CD8-positive, alpha-beta memory T cell (primary cell): Measurements from ENCODE around the gene NUTF2. TPM values are rescaled to one million over a fixed set of nuclear protein-coding genes. Genes with fewer than 3 reads are reported as not detected.
A peak's percentile ranks its signal among the peaks of the same experiment; 100 is the strongest.

Source experiments
- CTCF ChIA-PET: fragments of 350-600 bp; sonication (Branson Sonifier 250); formaldehyde crosslinking; loops from one replicate; lab custom pipeline; 2021; ENCODE audit warnings: antibody characterized with exemption; lab: Charles Lee
- POLR2A ChIA-PET: fragments of 350-600 bp; sonication (Branson Sonifier 250); formaldehyde crosslinking; loops from one replicate; lab custom pipeline; 2021; ENCODE audit warnings: antibody characterized with exemption; lab: Charles Lee
- DNase-seq, 5 donors: peaks; one replicate each; pipeline versions ENCODE4 v3.0.0 to v3.0.0-alpha.2; 2020 to 2022; ENCODE audit warnings: mixed read lengths in 1 of 5
- H3K27ac ChIP-seq: one replicate; pipeline ENCODE4 v1.7.0; 2013; ENCODE audit warnings: low read depth, mild to moderate bottlenecking, low read length, moderate library complexity
- H3K27me3 ChIP-seq: 2 replicates; pipeline ENCODE4 v1.7.0; 2013; ENCODE audit warnings: low read length, mild to moderate bottlenecking; ENCODE audit not compliant: insufficient read depth, poor library complexity, severe bottlenecking
- H3K36me3 ChIP-seq: 2 replicates; pipeline ENCODE4 v1.7.0; 2013; ENCODE audit warnings: mild to moderate bottlenecking, low read length, moderate library complexity; ENCODE audit not compliant: insufficient read depth
- H3K4me1 ChIP-seq: 2 replicates; pipeline ENCODE4 v1.7.0; 2013; ENCODE audit warnings: mild to moderate bottlenecking, low read length, moderate library complexity; ENCODE audit not compliant: insufficient read depth
- H3K4me3 ChIP-seq: 2 replicates; pipeline ENCODE4 v1.7.0; 2013; ENCODE audit warnings: mild to moderate bottlenecking, low read length
- H3K9me3 ChIP-seq: 2 replicates; pipeline ENCODE4 v1.7.0; 2013; ENCODE audit warnings: mild to moderate bottlenecking, low read length
- H3K27ac Mint-ChIP-seq, 8 donors: one replicate each; pipeline ENCODE4 v1.8.0; 2020 to 2021; ENCODE audit warnings: mixed read lengths in 8 of 8, mild to moderate bottlenecking in 6 of 8, inconsistent platforms in 3 of 8, moderate library complexity in 3 of 8
- H3K27me3 Mint-ChIP-seq, 2 donors: one replicate each; pipeline ENCODE4 v1.8.0; 2020 to 2021; ENCODE audit warnings: mixed read lengths in 2 of 2, mild to moderate bottlenecking in 1 of 2, moderate library complexity in 1 of 2
- H3K36me3 Mint-ChIP-seq, 3 donors: one replicate each; pipeline ENCODE4 v1.8.0; 2020 to 2021; ENCODE audit warnings: mixed read lengths in 3 of 3, inconsistent platforms in 1 of 3, mild to moderate bottlenecking in 1 of 3
- H3K4me1 Mint-ChIP-seq, 3 donors: one replicate each; pipeline ENCODE4 v1.8.0; 2020 to 2021; ENCODE audit warnings: mixed read lengths in 3 of 3, inconsistent platforms in 1 of 3, mild to moderate bottlenecking in 1 of 3
- H3K4me3 Mint-ChIP-seq, 7 donors: one replicate each; pipeline ENCODE4 v1.8.0; 2020 to 2021; ENCODE audit warnings: mixed read lengths in 7 of 7, mild to moderate bottlenecking in 6 of 7, moderate library complexity in 4 of 7, inconsistent platforms in 2 of 7
- H3K9me3 Mint-ChIP-seq, 5 donors: one replicate each; pipeline ENCODE4 v1.8.0; 2020 to 2022; ENCODE audit warnings: mixed read lengths in 5 of 5, mild to moderate bottlenecking in 3 of 5, moderate library complexity in 2 of 5, inconsistent platforms in 1 of 5
- polyA plus RNA-seq: library from polyadenylated mRNA; unstranded; fragments of 300-500 nt; fragmentation: Illumina TruSeq; gene quantifications from one replicate; pipeline ENCODE4 v1.2.3, GENCODE V29; 2021
- total RNA-seq, 2 experiments: library from RNA; stranded (reverse); gene quantifications; one replicate each; pipeline ENCODE4 v1.2.3, GENCODE V29; 2021

Gene NUTF2
- total and polyA plus RNA-seq, 3 experiments from 2014 or later: 129 to 181 (median 181) TPM

- POLR2A ChIA-PET: no interaction called here
- H3K9me3 Mint-ChIP-seq: no peaks in the 10 kb centered on the region
- H3K27ac Mint-ChIP-seq: peak overlapping the region in 1 of 8 donors; percentile 72
- Histone ChIP-seq H3K4me3 (no peak overlapping the region), H3K9me3 (no peaks in the 10 kb centered on the region), H3K27me3 (no peaks in the 10 kb centered on the region), H3K36me3 (peaks cover 84% of the 10 kb centered on the region), H3K4me1 (peaks cover 8% of the 10 kb centered on the region), H3K27ac (no peak overlapping the region)
- no peak overlapping the region for H3K4me3 Mint-ChIP-seq
- no peaks in the 10 kb centered on the region for H3K27me3 Mint-ChIP-seq
- H3K36me3 Mint-ChIP-seq: peaks cover 0 to 93% (median 2%) of the 10 kb centered on the region in 3 donors
- H3K4me1 Mint-ChIP-seq: peaks cover 6 to 8% (median 7%) of the 10 kb centered on the region in 3 donors
- no peak for DNase-seq
- CTCF ChIA-PET: interaction anchor here (0.7 to 4.1 kb wide), 2 partner anchors 160 to 161 kb away, joined by 4 to 44 read pairs; no protein-coding TSS in a partner anchor
These were observed 33.9 kb downstream of the NUTF2 start for GRCh38 chr16:67880584-67880983.

DNA sequence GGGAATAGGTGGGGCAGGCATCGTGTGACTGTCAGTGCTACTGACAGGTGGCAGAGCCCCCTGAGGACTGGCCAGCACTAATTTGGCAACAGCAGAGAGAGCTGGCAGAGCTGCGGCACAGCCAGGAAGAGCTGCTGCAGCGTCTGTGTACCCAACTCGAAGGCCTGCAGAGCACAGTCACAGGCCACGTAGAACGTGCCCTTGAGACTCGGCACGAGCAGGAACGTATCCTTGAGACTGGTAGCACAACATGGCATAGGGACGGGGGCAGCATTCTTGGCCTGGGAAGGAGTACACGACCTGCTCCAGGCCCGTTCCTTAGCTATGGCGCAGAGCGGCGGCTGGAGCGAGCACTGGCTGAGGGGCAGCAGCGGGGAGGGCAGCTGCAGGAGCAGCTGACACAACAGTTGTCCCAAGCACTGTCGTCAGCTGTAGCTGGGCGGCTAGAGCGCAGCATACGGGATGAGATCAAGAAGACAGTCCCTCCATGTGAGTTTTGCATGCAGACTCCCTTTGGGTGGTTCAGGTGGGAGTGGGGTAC, 35.0 kb downstream of the NUTF2 start:
- H3K4me1 ChIP-seq: no peaks in the 10 kb centered on the region
- Mint-ChIP-seq H3K36me3 (peaks cover 0 to 90% (median 2%) of the 10 kb centered on the region in 3 donors), H3K27me3 (no peaks in the 10 kb centered on the region), H3K4me3 (no peak overlapping the region), H3K4me1 (no peaks in the 10 kb centered on the region), H3K27ac (no peak overlapping the region), H3K9me3 (no peaks in the 10 kb centered on the region)
- no peaks in the 10 kb centered on the region for H3K27me3 ChIP-seq
- POLR2A ChIA-PET: no interaction called here
- no peak overlapping the region for H3K4me3 ChIP-seq
- no peak for DNase-seq
- CTCF ChIA-PET: interaction anchor here (0.7 to 4.1 kb wide), 8 partner anchors 9 to 360 kb away, joined by 3 to 44 read pairs (median 4); partner anchors contain the start of gene CENPT
- no peaks in the 10 kb centered on the region for H3K9me3 ChIP-seq
- H3K36me3 ChIP-seq: peaks cover 78% of the 10 kb centered on the region
- no peak overlapping the region for H3K27ac ChIP-seq

DNA sequence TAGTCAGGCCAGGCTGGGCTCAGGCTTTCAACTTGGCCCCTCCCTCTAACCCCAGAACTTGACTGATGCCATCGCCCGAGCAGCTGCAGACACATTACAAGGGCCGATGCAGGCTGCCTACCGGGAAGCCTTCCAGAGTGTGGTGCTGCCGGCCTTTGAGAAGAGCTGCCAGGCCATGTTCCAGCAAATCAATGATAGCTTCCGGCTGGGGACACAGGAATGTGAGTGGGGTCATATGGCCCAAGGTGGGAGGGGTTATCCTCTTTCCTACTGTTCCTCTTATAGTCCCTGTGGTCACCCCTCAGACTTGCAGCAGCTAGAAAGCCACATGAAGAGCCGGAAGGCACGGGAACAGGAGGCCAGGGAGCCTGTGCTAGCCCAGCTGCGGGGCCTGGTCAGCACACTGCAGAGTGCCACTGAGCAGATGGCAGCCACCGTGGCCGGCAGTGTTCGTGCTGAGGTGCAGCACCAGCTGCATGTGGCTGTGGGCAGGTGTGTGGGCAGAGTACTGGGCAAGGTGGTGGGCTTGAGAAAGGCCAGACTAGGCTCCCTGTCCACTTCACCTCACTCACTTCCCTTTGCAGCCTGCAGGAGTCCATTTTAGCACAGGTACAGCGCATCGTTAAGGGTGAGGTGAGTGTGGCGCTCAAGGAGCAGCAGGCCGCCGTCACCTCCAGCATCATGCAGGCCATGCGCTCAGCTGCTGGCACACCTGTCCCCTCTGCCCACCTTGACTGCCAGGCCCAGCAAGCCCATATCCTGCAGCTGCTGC, 35.8 kb downstream of the NUTF2 start:
- no peak overlapping the region for H3K4me3 Mint-ChIP-seq
- H3K27me3 ChIP-seq: no peaks in the 10 kb centered on the region

DNA sequence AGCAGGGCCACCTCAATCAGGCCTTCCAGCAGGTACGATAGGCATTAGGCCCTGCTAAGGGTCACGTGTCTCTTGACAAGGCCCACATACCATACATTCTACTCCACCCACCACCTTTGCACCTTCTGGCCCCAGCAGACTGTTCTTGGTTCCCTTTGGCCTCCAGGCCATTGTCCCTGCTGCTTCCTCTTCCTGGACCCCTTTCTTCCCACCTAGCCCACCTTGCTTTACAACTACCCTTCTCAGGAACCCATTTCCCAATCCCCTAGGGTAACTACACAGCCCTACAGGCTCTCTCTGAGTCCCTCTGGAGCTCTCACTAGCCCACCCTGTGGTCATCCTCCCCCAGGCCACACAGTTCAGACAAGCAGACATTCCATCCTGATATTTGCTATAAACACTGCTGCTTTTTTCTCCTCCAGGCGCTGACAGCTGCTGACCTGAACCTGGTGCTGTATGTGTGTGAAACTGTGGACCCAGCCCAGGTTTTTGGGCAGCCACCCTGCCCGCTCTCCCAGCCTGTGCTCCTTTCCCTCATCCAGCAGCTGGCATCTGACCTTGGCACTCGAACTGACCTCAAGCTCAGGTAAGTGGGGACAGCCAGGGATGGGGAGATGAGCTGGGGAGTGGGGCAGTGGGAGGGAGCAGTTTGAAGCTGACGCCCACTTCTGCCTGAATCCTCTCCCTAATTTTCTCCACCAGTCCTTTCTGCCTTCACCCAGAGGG, 36.6 kb downstream of the NUTF2 start:
- no peak overlapping the region for H3K4me3 ChIP-seq
- H3K9me3 Mint-ChIP-seq: no peaks in the 10 kb centered on the region

More for the DNA sequence above, 35.8 kb downstream of the NUTF2 start:
- Histone ChIP-seq H3K9me3 (no peaks in the 10 kb centered on the region), H3K27ac (no peak overlapping the region), H3K4me1 (no peaks in the 10 kb centered on the region), H3K4me3 (no peak overlapping the region), H3K36me3 (peaks cover 69% of the 10 kb centered on the region)
- no peaks in the 10 kb centered on the region for H3K27me3 Mint-ChIP-seq
- no peak for DNase-seq
- peaks cover 0 to 84% (median 2%) of the 10 kb centered on the region in 3 donors for H3K36me3 Mint-ChIP-seq
- ChIA-PET CTCF (interaction anchor here (0.7 to 4.1 kb wide), 23 partner anchors 8 to 361 kb away, joined by 3 to 44 read pairs (median 6); partner anchors contain the start of genes CENPT, CTRL, EDC4 and NFATC3), POLR2A (no interaction called here)
- H3K27ac Mint-ChIP-seq: peak overlapping the region in 1 of 8 donors; percentile 24
- H3K4me1 Mint-ChIP-seq: no peaks in the 10 kb centered on the region
- no peaks in the 10 kb centered on the region for H3K9me3 Mint-ChIP-seq

GRCh38 chr16:67883872-67884261, 37.1 kb downstream of the NUTF2 start:
- H3K9me3 Mint-ChIP-seq: no peaks in the 10 kb centered on the region
- Histone ChIP-seq H3K4me3 (no peak overlapping the region), H3K4me1 (no peaks in the 10 kb centered on the region), H3K27me3 (no peaks in the 10 kb centered on the region), H3K27ac (no peak overlapping the region), H3K9me3 (no peaks in the 10 kb centered on the region), H3K36me3 (peaks cover 56% of the 10 kb centered on the region)
- no peaks in the 10 kb centered on the region for H3K4me1 Mint-ChIP-seq
- H3K27me3 Mint-ChIP-seq: no peaks in the 10 kb centered on the region
- peak; percentile 66 to 80 (median 67) for DNase-seq
- ChIA-PET CTCF (interaction anchor here (0.7 to 4.1 kb wide), 53 partner anchors 9 to 407 kb away, joined by 3 to 44 read pairs (median 5); partner anchors contain the start of genes CTRL, DDX28, DUS2 and EDC4), POLR2A (interaction anchor here (1.0 kb wide), 1 partner anchor 157 kb away, joined by 3 read pairs; no protein-coding TSS in a partner anchor)
- H3K4me3 Mint-ChIP-seq: no peak overlapping the region
- peaks cover 0 to 71% (median 2%) of the 10 kb centered on the region in 3 donors for H3K36me3 Mint-ChIP-seq
- H3K27ac Mint-ChIP-seq: peak overlapping the region in 3 of 8 donors; percentile 17 to 82 (median 24)

More for the DNA sequence above, 36.6 kb downstream of the NUTF2 start:
- H3K4me1 ChIP-seq: no peaks in the 10 kb centered on the region
- H3K27me3 ChIP-seq: no peaks in the 10 kb centered on the region
- Mint-ChIP-seq H3K27me3 (no peaks in the 10 kb centered on the region), H3K27ac (peak overlapping the region in 3 of 8 donors; percentile 17 to 82 (median 24)), H3K36me3 (peaks cover 0 to 76% (median 2%) of the 10 kb centered on the region in 3 donors), H3K4me3 (no peak overlapping the region), H3K4me1 (no peaks in the 10 kb centered on the region)
- H3K9me3 ChIP-seq: no peaks in the 10 kb centered on the region
- no peak overlapping the region for H3K27ac ChIP-seq
- CTCF ChIA-PET: interaction anchor here (0.7 to 4.1 kb wide), 51 partner anchors 9 to 408 kb away, joined by 3 to 44 read pairs (median 5); partner anchors contain the start of genes CTRL, DDX28, DUS2 and EDC4
- DNase-seq: no peak
- H3K36me3 ChIP-seq: peaks cover 62% of the 10 kb centered on the region
- POLR2A ChIA-PET: interaction anchor here (0.5 kb wide), 1 partner anchor 557 kb away, joined by 3 read pairs; no protein-coding TSS in a partner anchor

GRCh38 chr16:67884684-67885083, 38.0 kb downstream of the NUTF2 start, which contains the start of gene NRN1L:
NRN1L (plus strand) TSS chr16:67884885; CDS start chr16:67884904, 19 bp downstream.
- DNase-seq: no peak
- Mint-ChIP-seq H3K9me3 (no peaks in the 10 kb centered on the region), H3K27ac (peak within 1 kb of the TSS in 3 of 8 donors; percentile 24 to 82 (median 77)), H3K4me3 (no peak within 1 kb of the TSS), H3K36me3 (peaks cover 0 to 63% (median 2%) of the 10 kb centered on the region in 3 donors), H3K27me3 (no peaks in the 10 kb centered on the region), H3K4me1 (no peaks in the 10 kb centered on the region)
- ChIA-PET CTCF (interaction anchor here (0.8 to 4.1 kb wide), 23 partner anchors 8 to 363 kb away, joined by 3 to 44 read pairs (median 6); partner anchors contain the start of genes DDX28, DUS2, EDC4 and PSKH1), POLR2A (interaction anchor here (0.5 to 1.0 kb wide), 2 partner anchors 156 to 358 kb away, joined by 3 to 4 read pairs; no protein-coding TSS in a partner anchor)
- Histone ChIP-seq H3K36me3 (peaks cover 48% of the 10 kb centered on the region), H3K27ac (no peak within 1 kb of the TSS), H3K4me3 (no peak within 1 kb of the TSS), H3K9me3 (no peaks in the 10 kb centered on the region), H3K4me1 (no peaks in the 10 kb centered on the region), H3K27me3 (no peaks in the 10 kb centered on the region)

DNA sequence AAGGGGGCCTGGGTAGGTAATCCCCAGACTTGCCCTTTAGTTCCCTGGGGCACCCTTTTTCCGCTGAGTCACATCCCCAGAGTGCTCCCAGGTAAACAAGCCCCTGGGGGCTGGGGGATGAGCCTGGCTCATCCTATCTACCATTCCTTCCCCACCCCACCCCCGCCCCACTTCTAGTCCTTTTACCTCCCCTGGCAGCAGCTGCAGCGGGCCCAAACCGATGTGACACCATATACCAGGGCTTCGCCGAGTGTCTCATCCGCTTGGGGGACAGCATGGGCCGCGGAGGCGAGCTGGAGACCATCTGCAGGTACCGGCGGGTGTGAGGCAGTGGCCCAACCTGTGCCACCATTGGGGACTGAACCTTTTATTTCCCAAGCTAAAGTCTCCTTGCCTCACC, 38.8 kb downstream of the NUTF2 start:
- DNase-seq: no peak
- no peak overlapping the region for H3K4me3 Mint-ChIP-seq
- Histone ChIP-seq H3K4me1 (no peaks in the 10 kb centered on the region), H3K36me3 (peaks cover 39% of the 10 kb centered on the region), H3K4me3 (no peak overlapping the region), H3K9me3 (no peaks in the 10 kb centered on the region), H3K27me3 (no peaks in the 10 kb centered on the region), H3K27ac (no peak overlapping the region)
- ChIA-PET POLR2A (interaction anchor here (0.6 kb wide), 1 partner anchor 16 kb away, joined by 3 read pairs; no protein-coding TSS in a partner anchor), CTCF (interaction anchor here (1.0 to 3.4 kb wide), 8 partner anchors 11 to 179 kb away, joined by 3 to 27 read pairs (median 4); partner anchors contain the start of genes RANBP10 and TSNAXIP1)
- peaks cover 0 to 54% (median 2%) of the 10 kb centered on the region in 3 donors for H3K36me3 Mint-ChIP-seq
- no peaks in the 10 kb centered on the region for H3K4me1 Mint-ChIP-seq
- H3K27me3 Mint-ChIP-seq: no peaks in the 10 kb centered on the region
- no peak overlapping the region for H3K27ac Mint-ChIP-seq
- H3K9me3 Mint-ChIP-seq: no peaks in the 10 kb centered on the region
